Lower lobe of right lung (tissue), 2 donors: Measurements from ENCODE around the gene CDK4. TPM values are rescaled to one million over a fixed set of nuclear protein-coding genes. Genes with fewer than 3 reads are reported as not detected.

ENCODE experiments used
- ATAC-seq, 2 donors: fragments of 200-7000 bp; cut with Tn5 transposase; one replicate each; pipeline ENCODE4 v1.9.1; 2020 to 2022; ENCODE audit warnings: mild to moderate bottlenecking in 2 of 2, moderate library complexity in 2 of 2
- DNase-seq: peaks from one replicate; pipeline ENCODE4 v3.0.0-alpha.2; 2020
- H3K27ac ChIP-seq: fragments of 200-600 bp; one replicate; pipeline ENCODE4 v1.8.0; 2022
- H3K27me3 ChIP-seq: fragments of 200-600 bp; one replicate; pipeline ENCODE4 v1.8.0; 2022; ENCODE audit warnings: low read depth
- H3K36me3 ChIP-seq: fragments of 200-600 bp; one replicate; pipeline ENCODE4 v1.8.0; 2022; ENCODE audit warnings: mild to moderate bottlenecking
- H3K4me1 ChIP-seq: fragments of 200-600 bp; one replicate; pipeline ENCODE4 v1.8.0; 2022
- H3K4me3 ChIP-seq: fragments of 200-600 bp; one replicate; pipeline ENCODE4 v1.8.0; 2022; ENCODE audit warnings: mild to moderate bottlenecking
- H3K9me3 ChIP-seq: fragments of 200-600 bp; one replicate; pipeline ENCODE4 v1.8.0; 2022
- CTCF ChIP-seq: fragments of 200-600 bp; IDR thresholded peaks from one replicate; pipeline ENCODE4 v1.8.0; 2022; ENCODE audit warnings: antibody characterized with exemption, mild to moderate bottlenecking
- intact Hi-C: fragments of 100-400 bp; cut with DNase I; formaldehyde crosslinking; loops from one replicate; pipeline ENCODE4 v1.11.0; 2022
- microRNA-seq: library from miRNA; unstranded; fragments of <30 nt; microRNA quantifications from one replicate; pipeline ENCODE4 v1.2.0, GENCODE V29; 2020; ENCODE audit warnings: borderline number of aligned reads
- total RNA-seq: library from RNA; stranded (reverse); fragmentation: NEBNext Ultra II Directional; extraction: Animal tissue kit (Norgen Biotek cat#: 25700); gene quantifications from one replicate; pipeline ENCODE4 v1.2.1, GENCODE V29; 2021
- donor health status: DM: no; HTN: yes; CAD: no; lungs with severe emphysema.

The CDK4 gene
- total RNA-seq, 1 donor from 2014 or later: 68.4 TPM

GRCh38 chr12:57707250-57707649 lies 44.9 kb downstream of the CDK4 start:
- Histone ChIP-seq H3K4me1 (no peaks in the 10 kb centered on the region), H3K36me3 (peaks cover 81% of the 10 kb centered on the region), H3K4me3 (no peak overlapping the region), H3K9me3 (peaks cover 8% of the 10 kb centered on the region), H3K27ac (no peak overlapping the region), H3K27me3 (no peaks in the 10 kb centered on the region)
- no peak for TF ChIP-seq CTCF
- ATAC-seq: no peak
- intact Hi-C loops: no loop called here
- no peak for DNase-seq

GRCh38 chr12:57700317-57700716 lies 51.8 kb downstream of the CDK4 start:
- DNase-seq: no peak
- no peak for TF ChIP-seq CTCF
- no peak overlapping the region for H3K27ac ChIP-seq
- H3K9me3 ChIP-seq: peaks cover 8% of the 10 kb centered on the region
- no peak for ATAC-seq
- peaks cover 2% of the 10 kb centered on the region for H3K4me1 ChIP-seq
- H3K27me3 ChIP-seq: no peaks in the 10 kb centered on the region
- intact Hi-C loops: no loop called here
- peaks cover 66% of the 10 kb centered on the region for H3K36me3 ChIP-seq
- H3K4me3 ChIP-seq: no peak overlapping the region

- TF ChIP-seq CTCF: no peak
- H3K27ac ChIP-seq: no peak overlapping the region
- DNase-seq: no peak
- H3K4me1 ChIP-seq: peaks cover 12% of the 10 kb centered on the region
- H3K36me3 ChIP-seq: peaks cover 54% of the 10 kb centered on the region
- H3K4me3 ChIP-seq: no peak overlapping the region
- no peaks in the 10 kb centered on the region for H3K27me3 ChIP-seq
- intact Hi-C loops: no loop called here
- no peak for ATAC-seq
- H3K9me3 ChIP-seq: peaks cover under 1% of the 10 kb centered on the region
These were observed 53.7 kb downstream of the CDK4 start for GRCh38 chr12:57698414-57698813.

Small RNA genes within 50 kb of the gene (microRNA-seq; reads per million reads assigned to microRNA genes)
- gene MIR6759: not detected

Other genes with a start within 250 kb of the CDK4 start
- gene DDIT3, start 231.8 kb downstream of the CDK4 start, total RNA-seq: 26.1 TPM
- gene MBD6, start 229.5 kb downstream of the CDK4 start, total RNA-seq: 93.1 TPM
- 88.3 TPM for gene DCTN2, start 205.1 kb downstream of the CDK4 start, total RNA-seq
- 0.09 TPM for gene KIF5A, start 202.3 kb downstream of the CDK4 start, total RNA-seq
- 28.6 TPM for gene PIP4K2C, start 161.1 kb downstream of the CDK4 start, total RNA-seq
- 21.4 TPM for gene DTX3, start 147.5 kb downstream of the CDK4 start, total RNA-seq
- gene ARHGEF25, start 140.9 kb downstream of the CDK4 start, total RNA-seq: 11.5 TPM
- gene B4GALNT1, start 119.1 kb downstream of the CDK4 start, total RNA-seq: 0.89 TPM
- 294 TPM for gene OS9, start 58.2 kb downstream of the CDK4 start, total RNA-seq
- gene AGAP2, start 13.6 kb downstream of the CDK4 start, total RNA-seq: 5.7 TPM
- gene TSPAN31, start 7.3 kb downstream of the CDK4 start, total RNA-seq: 41.1 TPM
- gene MARCHF9, start 2.8 kb upstream of the CDK4 start, total RNA-seq: 20.0 TPM
- 1.1 TPM for gene CYP27B1, start 14.8 kb upstream of the CDK4 start, total RNA-seq
- 14.4 TPM for gene METTL1, start 19.8 kb upstream of the CDK4 start, total RNA-seq
- 6.8 TPM for gene EEF1AKMT3, start 20.3 kb upstream of the CDK4 start, total RNA-seq
- gene TSFM, start 30.5 kb upstream of the CDK4 start, total RNA-seq: 22.6 TPM
- 10.8 TPM for gene AVIL, start 66.4 kb upstream of the CDK4 start, total RNA-seq
- 220 TPM for gene CTDSP2, start 94.4 kb upstream of the CDK4 start, total RNA-seq
- 5.4 TPM for gene ATP23, start 189.3 kb upstream of the CDK4 start, total RNA-seq